Muscle layer of colon (tissue), 2 donors: ENCODE results near the gene ICE1.
"Not testable (repeated sequence)": the region's sequence is repeated elsewhere in the genome, so short reads cannot be mapped to it uniquely, and the experiment has no call there.

Experiments used
- H3K27ac ChIP-seq: one replicate; pipeline ENCODE4 v1.7.0; 2013; ENCODE audit warnings: low read depth, mild to moderate bottlenecking, low read length, moderate library complexity
- H3K27me3 ChIP-seq, 2 donors: one replicate each; pipeline ENCODE4 v1.7.0; 2013; ENCODE audit warnings: low read length in 2 of 2, mild to moderate bottlenecking in 2 of 2; ENCODE audit not compliant: insufficient read depth in 2 of 2, control insufficient read depth in 1 of 2
- H3K36me3 ChIP-seq: one replicate; pipeline ENCODE4 v1.7.0; 2013; ENCODE audit warnings: mild to moderate bottlenecking, low read length; ENCODE audit not compliant: insufficient read depth
- H3K4me1 ChIP-seq: one replicate; pipeline ENCODE4 v1.7.0; 2013; ENCODE audit warnings: mild to moderate bottlenecking, low read length; ENCODE audit not compliant: insufficient read depth
- H3K4me3 ChIP-seq, 2 donors: one replicate each; pipeline ENCODE4 v1.7.0; 2013; ENCODE audit warnings: low read length in 2 of 2, low read depth in 1 of 2, mild to moderate bottlenecking in 1 of 2, moderate library complexity in 1 of 2
- H3K9ac ChIP-seq: one replicate; pipeline ENCODE4 v1.7.0; 2013; ENCODE audit warnings: low read length
- H3K9me3 ChIP-seq: one replicate; pipeline ENCODE4 v1.7.0; 2013; ENCODE audit warnings: mild to moderate bottlenecking, low read length
- donor health status: abdominal sarcoma.
- donor health status: Adenocarcinoma of cecum.

Gene ICE1

DNA sequence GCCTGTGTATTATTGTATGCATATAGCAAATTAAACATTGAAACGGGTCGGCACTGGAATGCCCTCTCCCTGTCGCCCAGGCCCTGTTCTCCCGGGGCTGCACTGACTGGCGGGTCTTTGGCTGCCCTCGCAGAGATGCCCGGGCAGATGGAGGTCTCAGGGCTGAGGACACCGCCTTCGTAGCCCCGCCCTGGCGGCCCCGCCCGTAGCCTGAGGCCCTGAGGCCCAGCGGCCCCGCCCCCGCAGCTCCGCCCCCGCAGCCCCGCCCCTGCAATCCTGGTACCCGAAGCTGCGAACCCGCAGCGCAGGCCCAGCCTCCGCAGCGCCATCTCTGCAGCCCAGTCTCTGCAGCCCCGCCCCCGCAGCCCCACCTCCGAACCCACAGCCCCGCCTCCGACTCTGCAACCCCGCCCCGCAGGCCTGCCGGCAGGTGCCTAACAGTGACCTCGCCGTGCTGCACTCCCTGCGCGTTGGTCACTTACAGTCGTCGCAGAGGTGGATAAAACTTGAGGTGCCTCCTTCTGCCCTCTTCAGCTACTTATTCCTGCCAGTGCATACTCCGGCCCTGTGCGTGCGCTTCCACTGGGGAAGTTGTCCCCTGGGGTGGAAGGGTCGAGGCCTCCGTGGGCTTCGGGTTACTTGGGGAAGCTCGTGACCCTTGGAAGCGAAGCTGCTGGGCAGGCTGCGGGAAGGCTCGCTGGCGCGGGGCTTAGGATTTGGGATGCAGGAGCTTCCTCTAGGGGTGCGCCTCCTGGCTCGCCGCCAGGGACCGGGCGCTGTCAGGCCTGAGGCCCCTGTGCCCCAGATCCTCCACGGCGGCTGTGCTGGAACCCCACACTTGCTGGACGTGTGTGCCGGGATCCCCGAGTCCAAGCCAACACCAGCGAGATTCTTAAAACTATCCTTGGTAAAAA lies 72.3 kb downstream of the ICE1 start:
- Histone ChIP-seq H3K36me3 (peaks cover 5% of the 10 kb centered on the region), H3K9me3 (no peaks in the 10 kb centered on the region), H3K4me1 (peaks cover 21% of the 10 kb centered on the region), H3K9ac (no peak overlapping the region), H3K27ac (no peak overlapping the region), H3K4me3 (peak overlapping the region in 1 of 2 donors; percentile 37), H3K27me3 (no peaks in the 10 kb centered on the region)

DNA sequence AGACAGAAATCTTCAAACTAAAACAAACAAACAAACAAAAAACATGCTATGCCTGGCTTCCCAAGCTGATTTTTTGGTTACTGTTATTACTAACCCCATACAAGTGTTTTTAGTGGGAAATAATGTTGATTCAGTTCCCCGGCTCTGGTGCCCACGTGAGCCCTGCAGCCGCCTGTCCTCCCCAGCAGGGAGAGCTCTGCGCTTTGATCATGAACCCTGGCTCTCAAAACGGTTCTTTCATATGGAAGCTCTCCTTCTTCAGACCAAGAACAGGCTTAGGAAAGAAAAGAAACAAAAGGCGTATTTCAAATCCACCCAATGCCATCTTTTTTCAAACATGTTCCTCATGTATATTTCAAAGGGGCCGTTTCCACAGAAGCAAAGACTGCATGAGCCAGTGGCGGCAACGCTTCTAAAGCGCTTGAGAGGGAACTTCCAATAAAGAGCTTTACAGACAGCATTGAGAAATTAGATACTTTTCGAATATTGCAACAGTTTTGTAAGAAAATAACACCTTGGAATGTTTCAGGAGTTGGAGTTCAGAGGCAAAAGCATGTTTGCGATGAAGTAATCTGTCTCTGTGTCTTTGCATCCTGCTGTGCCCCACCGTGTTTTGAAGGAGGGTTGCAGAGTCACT lies 74.8 kb downstream of the ICE1 start:
- H3K36me3 ChIP-seq: no peaks in the 10 kb centered on the region
- H3K27me3 ChIP-seq: no peaks in the 10 kb centered on the region
- no peak overlapping the region for H3K9ac ChIP-seq
- no peaks in the 10 kb centered on the region for H3K9me3 ChIP-seq
- peaks cover 18% of the 10 kb centered on the region for H3K4me1 ChIP-seq
- H3K27ac ChIP-seq: no peak overlapping the region
- H3K4me3 ChIP-seq: no peak overlapping the region

DNA sequence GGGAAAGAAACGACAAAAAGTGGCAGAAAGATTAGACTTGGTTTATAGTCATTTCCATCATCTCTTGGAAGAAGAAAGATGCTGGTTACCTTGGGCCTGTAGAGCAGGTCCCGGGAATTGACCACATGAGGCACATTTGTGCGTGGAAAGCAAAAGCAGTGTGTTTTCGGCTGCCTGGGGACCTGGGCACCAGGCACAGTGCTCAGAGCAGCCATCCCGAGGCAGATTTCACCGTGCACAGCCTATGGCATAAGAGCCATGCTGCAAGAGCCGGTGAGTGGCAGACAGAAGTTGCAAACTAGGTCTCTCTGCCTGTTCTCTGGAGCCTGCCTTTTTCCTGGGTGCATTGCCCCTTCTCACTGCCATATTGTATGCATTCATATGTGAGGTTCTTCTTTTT lies 77.0 kb downstream of the ICE1 start:
- H3K4me3 ChIP-seq: no peak overlapping the region
- H3K9me3 ChIP-seq: no peaks in the 10 kb centered on the region
- H3K27me3 ChIP-seq: no peaks in the 10 kb centered on the region
- H3K27ac ChIP-seq: no peak overlapping the region
- no peak overlapping the region for H3K9ac ChIP-seq
- peaks cover 9% of the 10 kb centered on the region for H3K4me1 ChIP-seq
- no peaks in the 10 kb centered on the region for H3K36me3 ChIP-seq

DNA sequence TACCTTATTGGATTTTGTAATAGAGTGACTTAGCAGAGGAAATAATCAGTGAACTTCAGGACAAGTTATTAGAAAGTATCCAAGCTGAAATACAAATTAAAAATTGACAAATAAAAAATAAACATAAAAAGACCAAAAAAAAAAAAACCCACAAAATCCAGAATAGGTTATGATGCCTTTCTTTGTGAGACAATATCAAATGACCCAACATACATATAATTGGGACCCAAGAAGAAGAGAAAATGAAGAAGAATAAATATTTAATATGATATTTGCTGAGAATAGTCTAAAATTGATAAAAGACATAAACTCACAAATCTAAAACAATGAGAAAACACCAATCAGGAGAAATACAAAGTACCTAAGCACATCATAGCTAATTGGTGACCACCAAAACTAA lies 81.8 kb downstream of the ICE1 start:
- H3K36me3 ChIP-seq: no peaks in the 10 kb centered on the region

DNA sequence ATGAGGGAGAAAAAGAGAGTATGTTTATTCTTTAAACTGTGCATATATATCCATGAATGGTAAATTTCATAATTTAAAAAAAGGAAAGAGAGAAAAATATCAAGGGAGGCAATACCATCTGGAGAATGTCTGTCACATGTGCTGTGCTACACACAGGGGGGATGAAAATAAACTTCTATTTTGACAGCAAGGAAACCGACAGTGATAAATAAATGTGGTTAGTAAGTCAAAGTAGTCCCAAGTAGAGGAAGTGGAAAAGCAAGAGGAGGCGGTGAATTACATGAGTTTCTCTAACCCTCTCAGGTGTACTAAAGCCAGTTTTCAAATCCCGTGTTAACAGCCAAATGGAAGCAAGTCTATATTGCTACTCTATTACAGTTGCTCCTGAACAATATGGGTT lies 83.3 kb downstream of the ICE1 start:
- H3K27ac ChIP-seq: no peak overlapping the region
- no peaks in the 10 kb centered on the region for H3K27me3 ChIP-seq
- H3K4me3 ChIP-seq: no peak overlapping the region
- no peaks in the 10 kb centered on the region for H3K36me3 ChIP-seq
- H3K4me1 ChIP-seq: no peaks in the 10 kb centered on the region
- no peak overlapping the region for H3K9ac ChIP-seq
- no peaks in the 10 kb centered on the region for H3K9me3 ChIP-seq

More for the DNA sequence above, 81.8 kb downstream of the ICE1 start:
- Histone ChIP-seq H3K27me3 (no peaks in the 10 kb centered on the region), H3K27ac (no peak overlapping the region), H3K4me3 (no peak overlapping the region), H3K9me3 (no peaks in the 10 kb centered on the region), H3K9ac (no peak overlapping the region), H3K4me1 (no peaks in the 10 kb centered on the region)

DNA sequence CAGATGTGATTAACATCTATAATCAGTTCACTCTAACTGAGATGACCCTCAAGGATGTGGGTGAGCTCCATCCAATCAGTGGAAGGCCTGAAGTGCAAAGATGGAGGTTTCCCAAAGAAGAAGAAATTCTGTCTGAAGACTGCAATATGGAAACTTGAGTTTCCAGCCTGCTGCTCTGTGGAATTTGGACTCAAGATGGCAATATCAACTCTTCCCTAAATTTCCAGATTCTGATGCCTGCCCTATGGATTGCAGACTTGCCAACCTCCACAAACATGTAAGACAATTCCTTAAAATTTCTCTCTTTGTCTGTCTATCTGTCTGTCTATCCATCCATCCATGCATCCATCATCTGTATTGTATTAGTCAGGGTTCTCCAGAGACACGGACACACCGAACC lies 85.9 kb downstream of the ICE1 start:
- H3K27me3 ChIP-seq: no peaks in the 10 kb centered on the region
- no peaks in the 10 kb centered on the region for H3K36me3 ChIP-seq

DNA sequence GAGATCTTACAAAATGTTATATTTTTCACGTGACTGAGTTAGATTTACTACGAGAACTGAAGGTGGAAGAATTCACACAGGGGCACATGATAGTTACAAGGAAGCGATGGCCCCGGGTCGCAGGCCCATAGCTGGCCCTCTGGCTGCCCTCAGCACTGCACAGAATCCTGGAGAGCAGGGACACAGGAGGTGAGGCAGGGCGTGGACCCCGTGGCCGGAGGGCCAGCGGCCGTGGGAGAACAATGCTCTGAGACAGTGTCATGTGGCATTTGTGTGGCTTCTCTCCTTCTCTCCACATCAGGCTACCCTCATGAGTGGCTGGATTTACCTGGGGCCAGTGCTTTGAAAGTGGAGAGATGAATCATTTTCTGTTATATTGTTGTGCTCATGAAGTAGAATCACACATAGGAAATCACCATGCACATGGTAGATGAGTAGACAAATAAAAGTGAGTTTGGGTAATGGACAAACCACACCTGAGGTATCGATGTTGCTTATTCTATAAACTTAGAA lies 89.5 kb downstream of the ICE1 start:
- Histone ChIP-seq H3K9me3 (no peaks in the 10 kb centered on the region), H3K36me3 (no peaks in the 10 kb centered on the region), H3K4me3 (no peak overlapping the region), H3K27ac (no peak overlapping the region), H3K9ac (no peak overlapping the region), H3K4me1 (no peaks in the 10 kb centered on the region), H3K27me3 (no peaks in the 10 kb centered on the region)

More for the DNA sequence above, 85.9 kb downstream of the ICE1 start:
- H3K9me3 ChIP-seq: no peaks in the 10 kb centered on the region
- H3K4me1 ChIP-seq: no peaks in the 10 kb centered on the region
- no peak overlapping the region for H3K9ac ChIP-seq
- no peak overlapping the region for H3K4me3 ChIP-seq
- H3K27ac ChIP-seq: no peak overlapping the region

DNA sequence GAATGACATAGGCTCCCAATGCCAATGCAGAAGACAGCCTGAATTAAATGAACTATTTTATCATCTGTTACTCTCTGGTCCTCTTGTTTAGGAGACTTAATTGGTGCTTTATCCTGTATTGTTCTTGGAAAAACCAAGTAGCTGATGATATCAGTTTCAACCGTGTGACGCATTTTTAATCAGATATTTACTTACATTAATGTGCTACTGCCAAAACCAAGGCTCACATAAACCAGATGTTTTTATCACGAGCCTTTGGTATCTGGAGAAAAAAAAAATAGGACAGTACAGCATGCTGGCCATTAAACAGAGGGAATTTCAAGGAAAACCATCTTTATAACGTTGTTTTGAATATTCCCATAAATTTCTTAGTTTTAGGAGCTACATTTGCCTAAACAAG lies 90.1 kb downstream of the ICE1 start:
- H3K9me3 ChIP-seq: no peaks in the 10 kb centered on the region
- no peak overlapping the region for H3K27ac ChIP-seq
- no peaks in the 10 kb centered on the region for H3K4me1 ChIP-seq
- H3K36me3 ChIP-seq: no peaks in the 10 kb centered on the region
- H3K27me3 ChIP-seq: no peaks in the 10 kb centered on the region
- no peak overlapping the region for H3K4me3 ChIP-seq
- H3K9ac ChIP-seq: no peak overlapping the region

DNA sequence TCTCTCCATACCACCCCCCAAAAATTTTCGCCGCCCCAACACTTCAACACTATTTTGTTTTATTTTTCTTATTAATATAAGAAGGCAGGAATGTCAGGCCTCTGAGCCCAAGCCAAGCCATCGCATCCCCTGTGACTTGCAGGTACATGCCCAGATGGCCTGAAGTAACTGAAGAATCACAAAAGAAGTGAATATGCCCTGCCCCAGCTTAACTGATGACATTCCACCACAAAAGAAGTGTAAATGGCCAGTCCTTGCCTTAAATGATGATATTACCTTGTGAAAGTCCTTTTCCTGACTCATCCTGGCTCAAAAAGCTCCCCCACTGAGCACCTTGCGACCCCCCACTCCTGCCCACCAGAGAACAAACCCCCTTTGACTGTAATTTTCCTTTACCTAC lies 98.1 kb downstream of the ICE1 start:
- H3K4me3 ChIP-seq, H3K9me3 ChIP-seq, H3K36me3 ChIP-seq, H3K27me3 ChIP-seq, H3K27ac ChIP-seq, H3K4me1 ChIP-seq, H3K9ac ChIP-seq: not testable (repeated sequence)

DNA sequence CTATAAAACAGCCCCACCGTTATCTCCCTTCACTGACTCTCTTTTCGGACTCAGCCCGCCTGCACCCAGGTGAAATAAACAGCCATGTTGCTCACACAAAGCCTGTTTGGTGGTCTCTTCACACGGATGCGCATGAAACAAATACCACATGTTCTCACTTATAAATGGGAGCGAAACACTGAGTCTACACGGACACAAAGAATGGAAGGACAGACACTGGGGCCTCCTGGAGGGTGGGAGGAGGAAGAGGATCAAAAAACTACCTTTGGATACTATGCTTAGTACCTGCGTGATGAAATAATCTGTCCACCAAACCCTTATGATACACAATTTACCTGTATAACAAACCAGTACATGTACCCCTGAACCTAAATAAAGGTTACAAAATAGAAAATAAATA lies 98.6 kb downstream of the ICE1 start:
- Histone ChIP-seq H3K36me3 (no peaks in the 10 kb centered on the region), H3K4me1 (no peaks in the 10 kb centered on the region), H3K9me3 (no peaks in the 10 kb centered on the region), H3K4me3 (no peak overlapping the region), H3K27ac (no peak overlapping the region), H3K27me3 (no peaks in the 10 kb centered on the region), H3K9ac (no peak overlapping the region)

DNA sequence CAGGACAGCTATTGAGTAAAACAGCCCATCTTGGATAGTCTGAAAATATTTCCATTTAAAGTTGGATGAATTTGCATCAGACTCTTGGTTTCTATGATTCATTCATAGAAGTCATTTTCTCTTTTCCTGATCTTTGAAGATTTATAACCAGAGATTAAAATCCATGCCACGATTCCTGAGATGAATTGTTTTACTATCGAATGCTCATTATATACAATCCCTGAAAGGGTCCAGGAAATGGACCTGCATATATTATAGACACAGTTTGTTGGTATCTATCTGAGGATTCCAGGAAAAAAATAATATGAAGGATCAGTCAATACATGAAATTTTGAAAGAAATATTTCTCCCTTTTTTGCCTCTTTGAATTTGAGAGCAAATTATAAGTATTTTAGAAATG lies 99.0 kb downstream of the ICE1 start:
- Histone ChIP-seq H3K4me3 (no peak overlapping the region), H3K4me1 (no peaks in the 10 kb centered on the region), H3K36me3 (no peaks in the 10 kb centered on the region), H3K27ac (no peak overlapping the region), H3K9me3 (no peaks in the 10 kb centered on the region), H3K9ac (no peak overlapping the region), H3K27me3 (no peaks in the 10 kb centered on the region)
